ENCODE measurements around the gene CD69.
A peak's percentile ranks its signal among the peaks of the same experiment; 100 is the strongest.

CD69 gene

DNA sequence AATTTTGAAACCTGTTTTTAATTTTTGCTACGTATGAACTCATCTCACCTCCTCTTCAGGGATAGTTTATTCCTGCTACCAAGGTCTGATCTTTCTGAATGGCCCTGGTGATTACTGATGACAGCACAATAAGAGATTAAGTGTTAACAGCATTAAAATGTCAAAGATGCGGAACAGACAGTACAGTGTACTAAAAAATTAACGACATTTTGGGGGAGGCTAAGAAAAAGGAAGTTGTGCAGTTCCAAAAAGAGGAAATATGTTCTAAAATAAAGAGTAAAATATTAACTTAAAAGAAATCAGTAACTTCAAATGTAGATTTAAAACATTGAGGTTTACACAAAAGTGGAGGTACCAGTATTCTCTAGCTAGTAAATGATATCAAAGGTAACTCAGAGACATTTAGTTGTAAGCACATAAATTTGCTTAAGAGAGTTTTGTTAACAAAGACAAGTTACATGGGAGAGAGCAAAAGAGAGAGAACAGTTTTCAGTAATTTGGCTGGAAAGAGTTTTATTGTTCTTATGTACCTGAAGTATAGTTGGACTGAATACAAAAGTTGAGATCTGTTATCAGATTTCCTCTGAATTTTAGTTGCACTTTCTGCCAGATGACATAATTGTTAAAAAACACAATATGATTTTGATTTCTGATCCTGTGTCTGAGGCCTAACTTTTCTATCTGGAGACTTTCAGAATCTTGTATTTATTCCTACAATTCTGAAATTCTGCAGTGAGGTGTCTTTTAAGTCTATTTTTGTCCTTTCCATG lies 23.6 kb downstream of the CD69 start:
- TF ChIP-seq, protein P1, sequence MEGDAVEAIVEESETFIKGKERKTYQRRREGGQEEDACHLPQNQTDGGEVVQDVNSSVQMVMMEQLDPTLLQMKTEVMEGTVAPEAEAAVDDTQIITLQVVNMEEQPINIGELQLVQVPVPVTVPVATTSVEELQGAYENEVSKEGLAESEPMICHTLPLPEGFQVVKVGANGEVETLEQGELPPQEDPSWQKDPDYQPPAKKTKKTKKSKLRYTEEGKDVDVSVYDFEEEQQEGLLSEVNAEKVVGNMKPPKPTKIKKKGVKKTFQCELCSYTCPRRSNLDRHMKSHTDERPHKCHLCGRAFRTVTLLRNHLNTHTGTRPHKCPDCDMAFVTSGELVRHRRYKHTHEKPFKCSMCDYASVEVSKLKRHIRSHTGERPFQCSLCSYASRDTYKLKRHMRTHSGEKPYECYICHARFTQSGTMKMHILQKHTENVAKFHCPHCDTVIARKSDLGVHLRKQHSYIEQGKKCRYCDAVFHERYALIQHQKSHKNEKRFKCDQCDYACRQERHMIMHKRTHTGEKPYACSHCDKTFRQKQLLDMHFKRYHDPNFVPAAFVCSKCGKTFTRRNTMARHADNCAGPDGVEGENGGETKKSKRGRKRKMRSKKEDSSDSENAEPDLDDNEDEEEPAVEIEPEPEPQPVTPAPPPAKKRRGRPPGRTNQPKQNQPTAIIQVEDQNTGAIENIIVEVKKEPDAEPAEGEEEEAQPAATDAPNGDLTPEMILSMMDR (IDR thresholded peaks at IDR 0.05; ENCODE audit: extremely low read depth, missing control alignments) = no peak
- no peak for DNase-seq (ENCODE audit: low spot score)

DNA sequence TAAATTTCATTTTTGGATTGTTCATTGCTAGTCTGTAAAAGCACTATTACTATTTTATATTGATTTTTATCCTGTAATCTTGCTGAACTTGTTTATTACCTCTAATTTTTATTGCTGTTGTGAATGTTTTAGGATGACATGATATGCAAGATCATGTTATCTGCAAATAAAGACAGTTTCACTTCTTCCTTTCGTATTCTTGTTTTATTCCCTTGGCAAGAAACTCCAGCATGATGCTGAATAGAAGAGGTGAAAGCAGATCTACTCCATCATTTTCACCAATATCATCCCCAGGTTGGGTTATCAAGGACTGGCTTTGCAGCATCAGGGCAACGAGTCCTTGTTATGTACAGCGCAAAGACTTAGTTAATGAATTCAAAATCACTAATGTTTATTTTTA lies 25.1 kb downstream of the CD69 start:
- TF ChIP-seq, protein P1 (IDR thresholded peaks at IDR 0.05; ENCODE audit: extremely low read depth, missing control alignments) = no peak
- no peak for DNase-seq (ENCODE audit: low spot score)

DNA sequence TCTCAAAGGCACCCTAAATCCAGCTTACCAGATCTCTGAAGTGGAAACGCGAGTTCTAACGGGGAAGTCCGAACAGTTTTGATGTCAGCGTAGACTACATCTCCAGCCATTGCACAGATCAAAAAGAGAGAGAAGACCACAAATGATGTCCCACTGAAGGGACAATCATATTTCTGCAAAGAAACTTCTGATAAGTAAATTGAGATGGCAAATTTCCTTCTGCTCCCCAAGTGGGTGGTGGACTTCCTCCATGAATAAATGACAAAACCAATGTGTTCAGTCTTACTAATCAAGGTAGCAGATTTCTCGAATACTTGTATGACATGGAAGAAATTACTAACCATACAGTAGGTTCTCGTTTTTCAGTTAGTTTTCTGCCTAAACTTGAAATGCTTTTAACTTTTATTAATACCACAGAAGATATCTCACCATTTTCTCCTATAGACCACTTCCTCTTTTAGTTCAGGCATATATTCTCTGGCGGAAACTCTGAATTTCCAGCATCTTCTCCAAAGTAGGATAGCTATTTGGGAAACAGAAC lies 27.7 kb downstream of the CD69 start, which contains the start of gene CLECL1:
CLECL1 (minus strand) TSS at position 177 of the 541 bp plus-strand sequence.
- DNase-seq (ENCODE audit: low spot score) = peak; percentile 61
- TF ChIP-seq, protein P1 (IDR thresholded peaks at IDR 0.05; ENCODE audit: extremely low read depth, missing control alignments) = no peak

DNA sequence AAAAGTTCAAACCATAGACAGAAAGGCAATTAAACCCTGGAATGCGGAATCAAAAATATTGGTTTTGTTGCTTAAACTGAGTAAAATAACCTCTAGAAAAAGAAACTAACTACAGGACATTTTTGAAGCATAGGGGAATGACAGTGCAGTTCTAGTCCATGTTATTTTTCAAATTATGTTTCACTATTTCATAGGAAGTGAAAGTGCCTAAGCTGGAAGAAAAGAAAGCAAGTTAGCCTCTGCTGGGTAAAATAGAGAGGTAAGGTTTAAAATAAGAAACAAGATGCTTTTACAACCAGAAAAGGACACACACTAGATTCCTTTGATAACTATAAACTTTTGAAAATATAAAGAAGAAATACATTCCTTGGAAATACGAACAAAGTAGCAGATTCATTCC lies 28.9 kb downstream of the CD69 start:
- no peak for DNase-seq (ENCODE audit: low spot score)
- TF ChIP-seq, protein P1 (IDR thresholded peaks at IDR 0.05; ENCODE audit: extremely low read depth, missing control alignments) = no peak

DNA sequence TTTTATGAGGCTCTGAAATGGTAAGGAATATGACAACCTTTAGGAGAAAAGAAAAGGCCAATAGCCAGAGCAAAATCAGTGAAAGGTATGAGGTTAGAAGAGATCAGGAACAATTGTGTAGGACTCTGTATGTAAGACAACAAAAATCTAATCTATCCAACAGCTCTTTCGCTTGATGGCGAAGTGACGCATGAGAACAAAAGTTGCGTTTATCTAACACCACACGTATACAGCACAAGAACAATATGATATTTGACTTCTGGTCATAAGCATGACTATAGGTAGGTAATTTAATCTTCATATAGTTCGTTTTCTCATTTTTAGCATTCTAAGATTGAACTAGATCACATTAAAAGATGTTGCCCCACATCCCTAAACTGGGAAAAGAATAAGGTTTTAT lies 29.3 kb downstream of the CD69 start:
- no peak for DNase-seq (ENCODE audit: low spot score)
- TF ChIP-seq, protein P1 (IDR thresholded peaks at IDR 0.05; ENCODE audit: extremely low read depth, missing control alignments) = no peak

DNA sequence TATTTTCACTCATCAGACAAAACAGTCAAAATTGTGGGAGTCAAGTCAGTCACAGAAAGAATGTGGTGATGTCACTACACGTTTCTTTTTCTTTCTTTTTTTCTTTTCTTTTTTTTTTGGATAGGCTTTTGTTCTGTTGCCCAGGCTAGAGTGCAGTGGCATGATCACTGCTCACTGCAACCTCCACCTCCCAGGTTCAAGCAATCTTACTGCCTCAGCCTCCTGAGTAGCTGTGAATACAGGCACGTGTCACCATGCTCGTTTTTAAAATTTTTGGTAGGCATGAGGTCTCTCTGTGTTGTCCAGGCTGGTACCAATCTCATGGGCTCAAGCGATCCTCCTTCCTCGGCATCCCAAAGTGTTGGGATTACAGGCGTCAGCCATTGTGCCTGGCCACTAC lies 30.1 kb downstream of the CD69 start:
- TF ChIP-seq, protein P1 (IDR thresholded peaks at IDR 0.05; ENCODE audit: extremely low read depth, missing control alignments) = no peak
- no peak for DNase-seq (ENCODE audit: low spot score)

DNA sequence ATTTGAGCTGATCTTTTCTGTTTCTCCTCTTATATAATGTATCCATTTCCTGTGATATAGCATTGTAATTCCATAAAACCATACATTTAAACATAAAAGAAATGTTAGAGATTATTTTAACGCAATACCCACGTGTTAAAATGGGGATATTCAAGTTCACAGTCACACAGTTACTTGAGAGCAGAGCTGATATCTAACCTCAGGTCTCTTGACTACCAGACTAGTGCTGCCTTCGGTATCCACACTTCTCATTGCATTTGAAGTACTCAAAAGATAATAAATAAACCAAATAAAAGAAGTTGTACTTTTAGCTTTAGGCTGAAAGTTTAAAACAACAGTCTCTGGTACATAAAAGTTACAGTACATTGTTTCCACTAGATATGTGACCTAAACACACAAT lies 30.7 kb downstream of the CD69 start:
- TF ChIP-seq, protein P1 (IDR thresholded peaks at IDR 0.05; ENCODE audit: extremely low read depth, missing control alignments) = no peak
- no peak for DNase-seq (ENCODE audit: low spot score)
